Stimulated activated CD8-positive, alpha-beta memory T cell treated with anti-CD3 and anti-CD28 coated beads, Interleukin-7, amount 100 ng/mL, for 1 hour (primary cell): ENCODE measurements around the gene MBP.
"Not testable (repeated sequence)": the region's sequence is repeated elsewhere in the genome, so short reads cannot be mapped to it uniquely, and the experiment has no call there.

Source experiments
- DNase-seq, 2 donors: peaks; one replicate each; pipeline ENCODE4 v3.0.0-alpha.2; 2020; ENCODE audit warnings: low read depth in 2 of 2

The MBP gene

GRCh38 chr18:77004555-77005380 lies 127.8 kb downstream of the MBP start:
- no peak for DNase-seq

- no peak for DNase-seq
Observed at GRCh38 chr18:77003316-77003715, 129.3 kb downstream of the MBP start.

- no peak for DNase-seq
Observed at GRCh38 chr18:77002496-77002895, 130.1 kb downstream of the MBP start.

GRCh38 chr18:77001979-77002378 lies 130.6 kb downstream of the MBP start:
- no peak for DNase-seq

- no peak for DNase-seq
Observed at GRCh38 chr18:77001041-77001440, 131.5 kb downstream of the MBP start.

- DNase-seq: peak in 1 of 2 donors; percentile 22
Observed at GRCh38 chr18:77000527-77000926, 132.1 kb downstream of the MBP start.

- DNase-seq: no peak
Observed at GRCh38 chr18:76999077-76999476, 133.5 kb downstream of the MBP start.

GRCh38 chr18:76997951-76998808 lies 134.4 kb downstream of the MBP start:
- no peak for DNase-seq

- no peak for DNase-seq
Observed at GRCh38 chr18:76996429-76996828, 136.2 kb downstream of the MBP start.

- DNase-seq: no peak
Observed at GRCh38 chr18:76995896-76996295, 136.7 kb downstream of the MBP start.

- no peak for DNase-seq
Observed at GRCh38 chr18:76994086-76994654, 138.4 kb downstream of the MBP start.

- DNase-seq: no peak
Observed at GRCh38 chr18:76993573-76993972, 139.0 kb downstream of the MBP start.

- DNase-seq: no peak
Observed at GRCh38 chr18:76993085-76993382, 139.5 kb downstream of the MBP start.

- no peak for DNase-seq
Observed at GRCh38 chr18:76992226-76993084, 140.1 kb downstream of the MBP start.

GRCh38 chr18:76991021-76991688 lies 141.4 kb downstream of the MBP start:
- no peak for DNase-seq

- not testable (repeated sequence) for DNase-seq
Observed at GRCh38 chr18:76990343-76991020, 142.1 kb downstream of the MBP start.

GRCh38 chr18:76989647-76990190 lies 142.9 kb downstream of the MBP start:
- no peak for DNase-seq

- no peak for DNase-seq
Observed at GRCh38 chr18:76988827-76989646, 143.5 kb downstream of the MBP start.

GRCh38 chr18:76988031-76988826 lies 144.4 kb downstream of the MBP start:
- no peak for DNase-seq
